K562 (cell line): ENCODE results near the gene ARAF. TPM values are rescaled to one million over a fixed set of nuclear protein-coding genes. Genes with fewer than 3 reads are reported as not detected.

Experiments
- ASH1L ChIP-seq: fragments of 450-650 bp; IDR thresholded peaks from 2 replicates; pipeline ENCODE4 v1.6.1; 2018; ENCODE audit warnings: borderline replicate concordance, mild to moderate bottlenecking, low read depth; ENCODE audit not compliant: partially characterized antibody
- CBX5 ChIP-seq: IDR thresholded peaks from 2 replicates; pipeline ENCODE4 v1.6.1; 2014; ENCODE audit warnings: low read depth, borderline replicate concordance
- ETV6 ChIP-seq, 3 experiments: fragments of 150-350 bp in 1 of 3; sonication (generic) in 1 of 3; formaldehyde crosslinking in 1 of 3; IDR thresholded peaks; 2 replicates each; pipeline versions ENCODE4 v1.6.1 to v1.8.0; 2014 to 2022; ENCODE audit warnings: borderline replicate concordance in 2 of 3, low read depth in 2 of 3, antibody characterized with exemption in 1 of 3, low read length in 1 of 3, mild to moderate bottlenecking in 1 of 3, missing genetic modification reagents in 1 of 3
- HDAC1 ChIP-seq, 2 experiments: fragments of 450-650 bp; IDR thresholded peaks; 2 replicates each; pipeline ENCODE4 v1.6.1; 2016 to 2017; ENCODE audit warnings: inconsistent platforms in 1 of 2, mild to moderate bottlenecking in 1 of 2, moderate library complexity in 1 of 2
- HNRNPUL1 ChIP-seq: fragments of 200-400 bp; formaldehyde crosslinking; IDR thresholded peaks from 2 replicates; pipeline ENCODE4 v1.6.1; 2017; ENCODE audit warnings: low read length
- RBM25 ChIP-seq: fragments of 200-400 bp; formaldehyde crosslinking; IDR thresholded peaks from 2 replicates; pipeline ENCODE4 v1.6.1; 2018; ENCODE audit warnings: low read length, low read depth, moderate library complexity; ENCODE audit not compliant: severe bottlenecking
- ZBTB8A ChIP-seq: fragments of 450-650 bp; IDR thresholded peaks from 2 replicates; pipeline ENCODE4 v1.6.1; 2018; ENCODE audit warnings: mild to moderate bottlenecking, moderate library complexity; ENCODE audit not compliant: partially characterized antibody
- ZNF133 ChIP-seq: fragments of 250-450 bp; sonication (Bioruptor Pico); IDR thresholded peaks from 2 replicates; pipeline ENCODE4 v1.4.0; 2020; ENCODE audit warnings: mild to moderate bottlenecking
- ZNF830 ChIP-seq: fragments of 250-450 bp; sonication (Bioruptor Pico); IDR thresholded peaks from 2 replicates; pipeline ENCODE4 v1.5.0; 2021; ENCODE audit warnings: mild to moderate bottlenecking
- polyA plus RNA-seq, 8 experiments: library from polyadenylated mRNA; depleted of rRNA in 4 of 8; stranded (reverse) in 5 of 8; unstranded in 3 of 8; fragments of >200 nt; fragmentation: Nextera tagmentation in 2 of 8; fragmentation: Illumina TruSeq in 1 of 8; extraction: Ambion mirVana in 2 of 8; extraction: Trizol in 1 of 8; gene quantifications; 2 replicates each; pipeline versions ENCODE4 v1.2.1 to v1.2.3, GENCODE V29; 2011 to 2014; ENCODE audit warnings: inconsistent platforms in 1 of 8, missing spikeins in 1 of 8
- total RNA-seq, 7 experiments: library from RNA; depleted of rRNA in 6 of 7; stranded (reverse); fragments of >200 nt in 6 of 7; fragmentation: Illumina TruSeq in 2 of 7; extraction: Trizol in 2 of 7; gene quantifications; 2 replicates each; pipeline versions ENCODE4 v1.2.1 to v1.2.3, GENCODE V29; 2011 to 2021; ENCODE audit warnings: low replicate concordance in 1 of 7
- TF ChIP-seq, protein P1 (sequence below): fragments of 450-650 bp; IDR thresholded peaks from 2 replicates; pipeline ENCODE4 v1.6.1; 2016; ENCODE audit warnings: mild to moderate bottlenecking, moderate library complexity
- TF ChIP-seq, protein P2 (sequence below): sonication (generic); formaldehyde crosslinking; IDR thresholded peaks from 2 replicates; pipeline ENCODE4 v1.8.0; 2022; ENCODE audit warnings: mild to moderate bottlenecking, missing genetic modification reagents

Gene ARAF
- total and polyA plus RNA-seq, 9 of the 15 experiments (the other 6 are each of a cell fraction or from before 2014, with no cell fraction given): 5.5 to 70.0 (median 29.4) TPM

DNA sequence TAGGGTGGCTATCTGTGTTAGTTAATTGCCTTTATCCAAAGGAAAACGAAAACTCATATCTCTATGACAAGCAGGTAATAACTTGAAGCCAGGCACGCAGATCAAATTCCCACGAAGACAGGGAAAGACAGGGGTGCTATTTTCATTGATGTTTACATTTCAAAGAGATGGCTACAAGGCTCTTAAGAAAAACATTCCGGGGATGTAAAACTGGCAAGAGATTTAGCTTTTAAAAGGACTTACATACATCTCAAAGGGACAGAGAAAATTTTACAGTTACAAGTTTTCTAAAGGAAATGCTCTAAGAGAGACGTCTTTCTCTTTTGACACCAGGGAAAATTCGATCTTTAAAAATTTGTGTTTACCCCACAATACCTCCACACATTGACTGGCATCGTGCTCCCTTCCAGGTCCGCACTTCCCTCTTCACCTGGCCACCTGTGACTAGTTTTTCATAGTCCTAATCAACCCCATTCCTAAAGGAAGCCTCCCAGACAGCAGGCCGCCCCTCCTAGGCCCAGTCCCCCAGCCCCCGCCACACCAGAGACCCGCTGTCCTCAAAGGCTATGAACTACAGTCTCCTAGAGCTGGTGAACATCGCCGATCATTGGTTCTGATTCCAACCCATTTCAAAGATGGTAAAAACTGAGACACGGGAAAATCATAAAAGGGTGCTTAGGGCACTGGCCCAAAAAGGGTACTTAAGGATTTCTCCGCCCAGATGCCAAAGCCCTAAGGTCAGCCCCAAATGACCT lies 649 bp upstream of the ARAF start (continued):
- TF ChIP-seq RBM25 (peak; percentile 89), ZNF830 (CRISPR knock-in tag) (no peak), ZBTB8A (no peak), ZNF133 (CRISPR knock-in tag) (no peak), ASH1L (no peak), HDAC1 (IDR thresholded peaks at IDR 0.05) (peak in 1 of 2 experiments; percentile 58; a peak in 1 of 4 replicates), CBX5 (no peak), HNRNPUL1 (no peak), ETV6 (IDR thresholded peaks at IDR 0.05; ENCODE audit: borderline replicate concordance in 1 of 2, low read depth in 2 of 2, low read length in 1 of 2) (no peak), ETV6 (CRISPR knock-in tag; IDR thresholded peaks at IDR 0.05; ENCODE audit: borderline replicate concordance) (no peak)
- TF ChIP-seq, protein P1, sequence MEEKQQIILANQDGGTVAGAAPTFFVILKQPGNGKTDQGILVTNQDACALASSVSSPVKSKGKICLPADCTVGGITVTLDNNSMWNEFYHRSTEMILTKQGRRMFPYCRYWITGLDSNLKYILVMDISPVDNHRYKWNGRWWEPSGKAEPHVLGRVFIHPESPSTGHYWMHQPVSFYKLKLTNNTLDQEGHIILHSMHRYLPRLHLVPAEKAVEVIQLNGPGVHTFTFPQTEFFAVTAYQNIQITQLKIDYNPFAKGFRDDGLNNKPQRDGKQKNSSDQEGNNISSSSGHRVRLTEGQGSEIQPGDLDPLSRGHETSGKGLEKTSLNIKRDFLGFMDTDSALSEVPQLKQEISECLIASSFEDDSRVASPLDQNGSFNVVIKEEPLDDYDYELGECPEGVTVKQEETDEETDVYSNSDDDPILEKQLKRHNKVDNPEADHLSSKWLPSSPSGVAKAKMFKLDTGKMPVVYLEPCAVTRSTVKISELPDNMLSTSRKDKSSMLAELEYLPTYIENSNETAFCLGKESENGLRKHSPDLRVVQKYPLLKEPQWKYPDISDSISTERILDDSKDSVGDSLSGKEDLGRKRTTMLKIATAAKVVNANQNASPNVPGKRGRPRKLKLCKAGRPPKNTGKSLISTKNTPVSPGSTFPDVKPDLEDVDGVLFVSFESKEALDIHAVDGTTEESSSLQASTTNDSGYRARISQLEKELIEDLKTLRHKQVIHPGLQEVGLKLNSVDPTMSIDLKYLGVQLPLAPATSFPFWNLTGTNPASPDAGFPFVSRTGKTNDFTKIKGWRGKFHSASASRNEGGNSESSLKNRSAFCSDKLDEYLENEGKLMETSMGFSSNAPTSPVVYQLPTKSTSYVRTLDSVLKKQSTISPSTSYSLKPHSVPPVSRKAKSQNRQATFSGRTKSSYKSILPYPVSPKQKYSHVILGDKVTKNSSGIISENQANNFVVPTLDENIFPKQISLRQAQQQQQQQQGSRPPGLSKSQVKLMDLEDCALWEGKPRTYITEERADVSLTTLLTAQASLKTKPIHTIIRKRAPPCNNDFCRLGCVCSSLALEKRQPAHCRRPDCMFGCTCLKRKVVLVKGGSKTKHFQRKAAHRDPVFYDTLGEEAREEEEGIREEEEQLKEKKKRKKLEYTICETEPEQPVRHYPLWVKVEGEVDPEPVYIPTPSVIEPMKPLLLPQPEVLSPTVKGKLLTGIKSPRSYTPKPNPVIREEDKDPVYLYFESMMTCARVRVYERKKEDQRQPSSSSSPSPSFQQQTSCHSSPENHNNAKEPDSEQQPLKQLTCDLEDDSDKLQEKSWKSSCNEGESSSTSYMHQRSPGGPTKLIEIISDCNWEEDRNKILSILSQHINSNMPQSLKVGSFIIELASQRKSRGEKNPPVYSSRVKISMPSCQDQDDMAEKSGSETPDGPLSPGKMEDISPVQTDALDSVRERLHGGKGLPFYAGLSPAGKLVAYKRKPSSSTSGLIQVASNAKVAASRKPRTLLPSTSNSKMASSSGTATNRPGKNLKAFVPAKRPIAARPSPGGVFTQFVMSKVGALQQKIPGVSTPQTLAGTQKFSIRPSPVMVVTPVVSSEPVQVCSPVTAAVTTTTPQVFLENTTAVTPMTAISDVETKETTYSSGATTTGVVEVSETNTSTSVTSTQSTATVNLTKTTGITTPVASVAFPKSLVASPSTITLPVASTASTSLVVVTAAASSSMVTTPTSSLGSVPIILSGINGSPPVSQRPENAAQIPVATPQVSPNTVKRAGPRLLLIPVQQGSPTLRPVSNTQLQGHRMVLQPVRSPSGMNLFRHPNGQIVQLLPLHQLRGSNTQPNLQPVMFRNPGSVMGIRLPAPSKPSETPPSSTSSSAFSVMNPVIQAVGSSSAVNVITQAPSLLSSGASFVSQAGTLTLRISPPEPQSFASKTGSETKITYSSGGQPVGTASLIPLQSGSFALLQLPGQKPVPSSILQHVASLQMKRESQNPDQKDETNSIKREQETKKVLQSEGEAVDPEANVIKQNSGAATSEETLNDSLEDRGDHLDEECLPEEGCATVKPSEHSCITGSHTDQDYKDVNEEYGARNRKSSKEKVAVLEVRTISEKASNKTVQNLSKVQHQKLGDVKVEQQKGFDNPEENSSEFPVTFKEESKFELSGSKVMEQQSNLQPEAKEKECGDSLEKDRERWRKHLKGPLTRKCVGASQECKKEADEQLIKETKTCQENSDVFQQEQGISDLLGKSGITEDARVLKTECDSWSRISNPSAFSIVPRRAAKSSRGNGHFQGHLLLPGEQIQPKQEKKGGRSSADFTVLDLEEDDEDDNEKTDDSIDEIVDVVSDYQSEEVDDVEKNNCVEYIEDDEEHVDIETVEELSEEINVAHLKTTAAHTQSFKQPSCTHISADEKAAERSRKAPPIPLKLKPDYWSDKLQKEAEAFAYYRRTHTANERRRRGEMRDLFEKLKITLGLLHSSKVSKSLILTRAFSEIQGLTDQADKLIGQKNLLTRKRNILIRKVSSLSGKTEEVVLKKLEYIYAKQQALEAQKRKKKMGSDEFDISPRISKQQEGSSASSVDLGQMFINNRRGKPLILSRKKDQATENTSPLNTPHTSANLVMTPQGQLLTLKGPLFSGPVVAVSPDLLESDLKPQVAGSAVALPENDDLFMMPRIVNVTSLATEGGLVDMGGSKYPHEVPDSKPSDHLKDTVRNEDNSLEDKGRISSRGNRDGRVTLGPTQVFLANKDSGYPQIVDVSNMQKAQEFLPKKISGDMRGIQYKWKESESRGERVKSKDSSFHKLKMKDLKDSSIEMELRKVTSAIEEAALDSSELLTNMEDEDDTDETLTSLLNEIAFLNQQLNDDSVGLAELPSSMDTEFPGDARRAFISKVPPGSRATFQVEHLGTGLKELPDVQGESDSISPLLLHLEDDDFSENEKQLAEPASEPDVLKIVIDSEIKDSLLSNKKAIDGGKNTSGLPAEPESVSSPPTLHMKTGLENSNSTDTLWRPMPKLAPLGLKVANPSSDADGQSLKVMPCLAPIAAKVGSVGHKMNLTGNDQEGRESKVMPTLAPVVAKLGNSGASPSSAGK: peak; percentile 15
- TF ChIP-seq, protein P2, sequence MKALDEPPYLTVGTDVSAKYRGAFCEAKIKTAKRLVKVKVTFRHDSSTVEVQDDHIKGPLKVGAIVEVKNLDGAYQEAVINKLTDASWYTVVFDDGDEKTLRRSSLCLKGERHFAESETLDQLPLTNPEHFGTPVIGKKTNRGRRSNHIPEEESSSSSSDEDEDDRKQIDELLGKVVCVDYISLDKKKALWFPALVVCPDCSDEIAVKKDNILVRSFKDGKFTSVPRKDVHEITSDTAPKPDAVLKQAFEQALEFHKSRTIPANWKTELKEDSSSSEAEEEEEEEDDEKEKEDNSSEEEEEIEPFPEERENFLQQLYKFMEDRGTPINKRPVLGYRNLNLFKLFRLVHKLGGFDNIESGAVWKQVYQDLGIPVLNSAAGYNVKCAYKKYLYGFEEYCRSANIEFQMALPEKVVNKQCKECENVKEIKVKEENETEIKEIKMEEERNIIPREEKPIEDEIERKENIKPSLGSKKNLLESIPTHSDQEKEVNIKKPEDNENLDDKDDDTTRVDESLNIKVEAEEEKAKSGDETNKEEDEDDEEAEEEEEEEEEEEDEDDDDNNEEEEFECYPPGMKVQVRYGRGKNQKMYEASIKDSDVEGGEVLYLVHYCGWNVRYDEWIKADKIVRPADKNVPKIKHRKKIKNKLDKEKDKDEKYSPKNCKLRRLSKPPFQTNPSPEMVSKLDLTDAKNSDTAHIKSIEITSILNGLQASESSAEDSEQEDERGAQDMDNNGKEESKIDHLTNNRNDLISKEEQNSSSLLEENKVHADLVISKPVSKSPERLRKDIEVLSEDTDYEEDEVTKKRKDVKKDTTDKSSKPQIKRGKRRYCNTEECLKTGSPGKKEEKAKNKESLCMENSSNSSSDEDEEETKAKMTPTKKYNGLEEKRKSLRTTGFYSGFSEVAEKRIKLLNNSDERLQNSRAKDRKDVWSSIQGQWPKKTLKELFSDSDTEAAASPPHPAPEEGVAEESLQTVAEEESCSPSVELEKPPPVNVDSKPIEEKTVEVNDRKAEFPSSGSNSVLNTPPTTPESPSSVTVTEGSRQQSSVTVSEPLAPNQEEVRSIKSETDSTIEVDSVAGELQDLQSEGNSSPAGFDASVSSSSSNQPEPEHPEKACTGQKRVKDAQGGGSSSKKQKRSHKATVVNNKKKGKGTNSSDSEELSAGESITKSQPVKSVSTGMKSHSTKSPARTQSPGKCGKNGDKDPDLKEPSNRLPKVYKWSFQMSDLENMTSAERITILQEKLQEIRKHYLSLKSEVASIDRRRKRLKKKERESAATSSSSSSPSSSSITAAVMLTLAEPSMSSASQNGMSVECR (CRISPR knock-in tag): 0 out of 2 replicates have a peak, but pooled peaks have one; percentile 16
